Effector CD8-positive, alpha-beta T cell (primary cell): ENCODE data around the gene PARM1.

Experiments
- DNase-seq: peaks from one replicate; lab custom pipeline; 2025; lab: John Stamatoyannopoulos, UW

The PARM1 gene

DNA sequence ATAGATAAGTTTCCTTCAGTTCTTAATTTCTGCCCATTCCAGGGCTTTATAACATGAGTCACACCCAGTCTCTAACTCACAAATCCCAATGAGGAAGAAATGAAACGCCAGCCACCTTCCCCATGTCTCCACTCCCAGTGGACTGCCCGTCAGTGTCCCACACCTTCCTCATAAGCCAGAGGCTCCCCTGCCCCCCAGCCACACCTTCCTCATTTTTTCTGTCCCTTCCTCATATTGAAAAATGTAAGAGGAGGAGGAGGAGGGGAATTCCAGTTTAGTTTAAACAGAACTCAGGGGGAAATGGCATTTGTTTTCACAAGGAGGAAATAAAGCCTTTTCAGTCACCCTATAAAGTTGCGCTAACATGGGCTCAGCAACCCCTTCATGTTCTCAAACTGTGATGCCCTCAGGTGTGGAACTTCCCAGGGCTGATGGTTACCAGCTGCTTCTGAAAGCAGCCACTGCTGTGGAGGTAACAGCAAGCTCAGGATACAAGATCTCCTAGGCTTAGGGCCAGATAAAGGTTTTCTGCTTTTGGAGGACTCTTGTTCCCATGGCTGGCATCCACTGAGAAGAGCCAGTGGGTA lies 97.8 kb downstream of the PARM1 start:
- DNase-seq, result no peak

- no peak for DNase-seq
These were observed 98.9 kb downstream of the PARM1 start for GRCh38 chr4:75031775-75032174.

GRCh38 chr4:75034523-75034922 lies 101.6 kb downstream of the PARM1 start:
- DNase-seq, result no peak

GRCh38 chr4:75035321-75035720 lies 102.4 kb downstream of the PARM1 start:
- no peak for DNase-seq

DNA sequence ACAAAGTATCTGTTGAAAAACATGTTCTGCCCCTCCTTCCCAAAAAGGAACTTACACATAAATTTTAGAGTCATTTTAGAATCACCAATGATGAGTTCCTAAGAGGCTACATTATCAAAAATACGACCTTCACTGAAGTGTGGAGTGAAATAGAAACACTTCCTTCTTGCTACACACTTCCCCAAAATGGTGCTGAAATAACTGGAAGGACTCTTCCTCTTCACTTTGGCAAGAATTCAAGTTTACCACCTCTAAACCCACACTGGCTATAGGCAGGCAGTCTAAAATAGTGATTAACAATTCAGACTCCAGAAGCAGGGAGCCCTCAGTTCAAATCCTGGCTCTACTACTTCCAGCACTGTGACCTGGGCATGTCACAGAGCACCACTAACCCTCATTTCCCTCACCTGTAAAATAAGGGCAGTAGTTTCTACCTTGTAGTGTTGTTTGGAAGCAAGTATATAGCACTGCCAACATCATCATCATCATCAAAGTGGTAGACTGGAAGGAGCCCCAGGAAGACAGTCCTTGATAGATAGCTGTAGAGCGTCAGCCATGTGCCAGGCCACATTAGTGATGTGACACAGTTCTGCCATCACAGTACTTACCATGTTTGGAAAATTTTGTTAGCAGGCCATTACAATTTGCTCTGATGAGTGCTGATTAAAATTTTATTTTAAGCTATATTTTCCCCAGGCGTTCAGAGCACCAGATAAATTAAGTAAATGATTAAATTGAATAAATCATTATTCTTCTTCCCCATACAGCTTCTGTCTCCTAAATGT lies 103.3 kb downstream of the PARM1 start:
- DNase-seq, result no peak

DNA sequence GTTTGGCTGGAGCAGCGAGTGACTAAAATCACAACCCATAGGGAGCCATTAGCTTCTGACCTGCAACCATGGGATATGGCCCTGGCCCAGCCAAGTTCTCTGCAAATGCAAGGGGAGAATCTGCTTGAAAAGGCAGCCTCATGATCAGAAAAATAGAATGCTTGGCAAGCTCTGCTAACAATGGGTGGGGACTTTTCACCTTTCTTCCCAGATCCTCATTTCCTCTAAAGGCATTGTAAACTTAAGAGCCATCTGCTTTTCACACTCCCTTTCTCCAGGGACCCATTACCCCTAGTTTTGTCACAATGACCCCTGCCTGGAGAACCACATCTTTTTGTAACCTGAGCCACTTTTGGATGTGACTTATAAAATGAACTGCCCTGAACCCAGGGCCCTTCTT lies 104.3 kb downstream of the PARM1 start:
- no peak for DNase-seq

GRCh38 chr4:75038376-75038775 lies 105.5 kb downstream of the PARM1 start:
- DNase-seq, result no peak

GRCh38 chr4:75040703-75041102 lies 107.8 kb downstream of the PARM1 start:
- no peak for DNase-seq

- DNase-seq, result no peak
These were observed 109.8 kb downstream of the PARM1 start for GRCh38 chr4:75042601-75043208.

- DNase-seq, result no peak
These were observed 113.3 kb downstream of the PARM1 start for GRCh38 chr4:75046226-75046625.

DNA sequence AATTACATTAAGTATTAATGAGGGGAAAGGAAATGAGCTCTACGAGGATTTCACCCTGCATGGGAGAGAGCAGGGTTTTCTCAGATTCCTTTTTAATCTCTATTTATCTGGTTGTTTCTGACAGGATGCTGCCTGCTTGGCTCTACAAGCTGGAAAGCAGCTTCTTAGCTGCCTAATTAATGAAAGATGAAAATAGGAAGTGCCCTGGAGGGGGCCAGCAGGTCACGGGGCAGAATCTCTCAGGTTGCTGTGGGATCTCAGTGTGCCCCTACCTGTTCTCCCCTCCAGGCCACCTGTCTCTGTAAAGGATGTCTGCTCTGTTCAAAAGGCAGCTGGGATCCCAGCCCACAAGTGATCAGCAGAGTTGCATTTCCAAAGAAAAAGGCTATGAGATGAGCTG lies 113.7 kb downstream of the PARM1 start:
- DNase-seq, result no peak

GRCh38 chr4:75048208-75048879 lies 115.4 kb downstream of the PARM1 start:
- no peak for DNase-seq

DNA sequence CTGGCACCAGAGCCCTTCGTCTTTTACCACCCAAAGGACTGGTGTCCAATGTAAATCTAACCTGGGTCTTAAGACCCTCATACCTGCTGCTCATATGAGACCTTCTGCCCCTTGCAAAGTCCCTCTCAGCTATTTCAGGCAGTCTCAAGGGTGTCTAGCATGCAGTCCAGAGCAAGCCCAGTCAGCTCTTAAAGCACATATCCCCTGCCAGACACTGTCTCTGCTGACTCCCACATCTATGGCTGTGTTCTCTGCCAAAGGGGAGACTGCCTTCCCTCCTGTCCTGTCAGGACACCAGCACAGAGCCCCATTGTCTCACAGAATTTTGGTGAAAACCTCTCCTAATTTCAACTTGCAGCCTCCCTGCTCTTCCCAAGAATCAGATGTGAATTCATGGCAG lies 118.5 kb downstream of the PARM1 start:
- no peak for DNase-seq

- no peak for DNase-seq
These were observed 120.4 kb downstream of the PARM1 start for GRCh38 chr4:75053352-75053751.

GRCh38 chr4:75054078-75054477 lies 121.2 kb downstream of the PARM1 start:
- no peak for DNase-seq

GRCh38 chr4:75056277-75056676 lies 123.4 kb downstream of the PARM1 start:
- no peak for DNase-seq

- DNase-seq, result no peak
These were observed 124.5 kb downstream of the PARM1 start for GRCh38 chr4:75057369-75057768.

- DNase-seq, result no peak
These were observed 125.6 kb downstream of the PARM1 start for GRCh38 chr4:75058486-75058885.

GRCh38 chr4:75063433-75063832 lies 130.5 kb downstream of the PARM1 start:
- DNase-seq, result no peak

- DNase-seq, result no peak
These were observed 133.0 kb downstream of the PARM1 start for GRCh38 chr4:75065909-75066308.

- no peak for DNase-seq
These were observed 136.7 kb downstream of the PARM1 start for GRCh38 chr4:75069493-75070074.

DNA sequence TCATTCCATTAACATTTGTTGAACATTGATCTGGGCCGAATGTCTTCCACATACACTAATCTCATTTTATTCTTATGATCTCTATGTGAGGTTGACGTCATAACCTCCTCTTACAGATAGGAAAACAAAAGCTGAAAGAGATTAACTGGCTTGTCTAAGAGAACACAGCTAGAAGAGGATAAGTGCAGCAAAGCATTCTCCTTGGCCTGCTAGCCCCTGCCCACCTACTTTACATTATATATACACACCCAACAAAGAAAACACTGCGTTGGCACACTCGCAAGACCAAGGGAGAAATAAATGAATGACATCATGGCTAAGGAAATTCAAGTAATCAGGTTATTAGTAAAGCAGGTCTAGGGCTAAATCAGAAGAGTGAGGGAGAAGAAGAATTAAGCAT lies 138.4 kb downstream of the PARM1 start:
- DNase-seq, result no peak
